Psoas muscle (tissue), 8 donors: ENCODE measurements around the gene DHH. TPM values are rescaled to one million over a fixed set of nuclear protein-coding genes. Genes with fewer than 3 reads are reported as not detected.

ENCODE experiments used
- ATAC-seq, 4 donors: fragments of 200-7000 bp; cut with Tn5 transposase; one replicate each; pipeline ENCODE4 v1.9.1; 2020; ENCODE audit warnings: moderate library complexity in 3 of 4, mild to moderate bottlenecking in 2 of 4
- DNase-seq, 2 donors: peaks; one replicate each; pipeline ENCODE4 v3.0.0-alpha.2; 2020
- H3K27ac ChIP-seq: fragments of 200-600 bp; one replicate; pipeline ENCODE4 v1.8.0; 2022
- H3K27me3 ChIP-seq, 3 donors: fragments of 200-600 bp in 1 of 3; one replicate each; pipeline versions ENCODE4 v1.6.1 to v1.8.0; 2013 to 2022; ENCODE audit warnings: low read length in 2 of 3, mild to moderate bottlenecking in 2 of 3, moderate library complexity in 1 of 3; ENCODE audit not compliant: insufficient read depth in 3 of 3
- H3K36me3 ChIP-seq, 2 donors: fragments of 200-600 bp in 1 of 2; one replicate each; pipeline versions ENCODE4 v1.6.1 to v1.8.0; 2013 to 2022; ENCODE audit warnings: low read depth in 1 of 2, mild to moderate bottlenecking in 1 of 2, moderate library complexity in 1 of 2; ENCODE audit not compliant: insufficient read depth in 1 of 2
- H3K4me1 ChIP-seq: fragments of 200-600 bp; one replicate; pipeline ENCODE4 v1.8.0; 2022
- H3K4me3 ChIP-seq: fragments of 200-600 bp; one replicate; pipeline ENCODE4 v1.8.0; 2022; ENCODE audit warnings: mild to moderate bottlenecking
- H3K9me3 ChIP-seq: fragments of 200-600 bp; one replicate; pipeline ENCODE4 v1.8.0; 2022
- WGBS, 3 donors: extraction: QIAGEN DNeasy Blood & Tissue Kit; methylation state at CpG; one replicate each; pipeline versions ENCODE4 v1.1.6 to v1.1.7; 2013; 5-methylcytosine and 5-hydroxymethylcytosine counted together
- intact Hi-C, 2 donors: fragments of 100-400 bp; cut with DNase I; formaldehyde crosslinking; loops; one replicate each; pipeline versions ENCODE4 v1.11.0 to v1.14.2; 2022
- polyA plus RNA-seq, 3 donors: library from polyadenylated mRNA; stranded (reverse); fragments of 200-250 nt; gene quantifications; one replicate each; pipeline ENCODE4 v1.2.3, GENCODE V29; 2013
- total RNA-seq, 4 donors: library from RNA; stranded (reverse); fragmentation: NEBNext Ultra II Directional in 2 of 4; extraction: Animal tissue kit (Norgen Biotek cat#: 25700) in 2 of 4; gene quantifications; one replicate each; pipeline versions ENCODE4 v1.2.1 to v1.2.4, GENCODE V29; 2021 to 2023
- TF ChIP-seq, protein P1 (sequence below): fragments of 200-600 bp; IDR thresholded peaks from one replicate; pipeline ENCODE4 v1.8.0; 2022; ENCODE audit warnings: antibody characterized with exemption
- donor health status: healthy with polysubstance abuse.
- donor health status: DM: no; HTN: no; CAD: no; lungs with moderate emphysema.
- donor health status: Bipolar disorder and iron deficiency.
- donor health status: healthy.
- donor health status: DM: yes; HTN: yes; CAD: no.
- donor health status: DM: no; HTN: no; CAD: no.
- donor health status: DM: no; HTN: no; CAD: no.
- donor health status: DM: yes; HTN: yes; CAD: no.

DHH gene
- total and polyA plus RNA-seq, 7 donors, result 0.07 to 0.43 (median 0.17) TPM

DNA sequence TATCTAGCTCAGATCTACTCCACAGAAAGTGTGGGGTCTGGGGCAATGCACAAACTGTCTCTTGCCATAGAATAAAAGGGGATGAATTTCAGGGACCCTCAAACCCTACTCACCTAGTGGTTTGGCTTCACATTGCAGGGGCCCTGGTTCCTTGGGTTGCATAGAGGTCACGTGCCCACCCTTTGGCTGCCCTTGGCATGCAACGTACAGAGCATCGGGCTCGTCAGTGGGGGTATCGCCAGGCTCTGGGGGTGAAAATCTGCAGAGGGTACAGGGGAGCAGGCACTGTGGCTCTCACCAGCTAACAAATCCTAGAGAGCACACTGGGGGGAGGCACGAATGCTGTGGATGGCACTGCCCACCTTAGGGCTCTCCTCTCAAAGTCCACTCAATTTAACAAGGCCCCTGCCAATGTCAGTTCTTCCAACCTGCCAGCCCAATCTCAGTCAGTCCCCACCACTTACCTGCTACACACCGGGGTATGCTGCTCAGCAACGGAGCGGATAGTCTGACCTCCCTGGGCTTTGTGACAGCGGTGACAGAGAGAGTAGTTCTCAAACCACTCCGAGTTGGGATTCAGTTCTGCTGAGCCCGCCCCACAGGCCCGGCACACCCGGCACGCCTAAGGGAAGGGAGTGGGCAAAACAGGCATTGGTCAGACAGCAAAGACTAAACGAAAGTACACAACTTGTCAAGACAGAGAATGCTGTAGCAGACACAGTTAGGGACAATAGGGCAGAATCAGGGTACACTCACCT is 42.0 kb downstream of the DHH start:
- Histone ChIP-seq H3K9me3 (no peaks in the 10 kb centered on the region), H3K27me3 (no peaks in the 10 kb centered on the region), H3K27ac (no peak overlapping the region), H3K4me3 (no peak overlapping the region), H3K4me1 (peaks cover 28% of the 10 kb centered on the region), H3K36me3 (peaks cover 6 to 74% of the 10 kb centered on the region in 2 donors)
- 70 to 78% (median 74%) methylated on average over 16 of the region's 16 CpGs for WGBS, 3 donors
- DNase-seq, result no peak
- TF ChIP-seq, protein P1, sequence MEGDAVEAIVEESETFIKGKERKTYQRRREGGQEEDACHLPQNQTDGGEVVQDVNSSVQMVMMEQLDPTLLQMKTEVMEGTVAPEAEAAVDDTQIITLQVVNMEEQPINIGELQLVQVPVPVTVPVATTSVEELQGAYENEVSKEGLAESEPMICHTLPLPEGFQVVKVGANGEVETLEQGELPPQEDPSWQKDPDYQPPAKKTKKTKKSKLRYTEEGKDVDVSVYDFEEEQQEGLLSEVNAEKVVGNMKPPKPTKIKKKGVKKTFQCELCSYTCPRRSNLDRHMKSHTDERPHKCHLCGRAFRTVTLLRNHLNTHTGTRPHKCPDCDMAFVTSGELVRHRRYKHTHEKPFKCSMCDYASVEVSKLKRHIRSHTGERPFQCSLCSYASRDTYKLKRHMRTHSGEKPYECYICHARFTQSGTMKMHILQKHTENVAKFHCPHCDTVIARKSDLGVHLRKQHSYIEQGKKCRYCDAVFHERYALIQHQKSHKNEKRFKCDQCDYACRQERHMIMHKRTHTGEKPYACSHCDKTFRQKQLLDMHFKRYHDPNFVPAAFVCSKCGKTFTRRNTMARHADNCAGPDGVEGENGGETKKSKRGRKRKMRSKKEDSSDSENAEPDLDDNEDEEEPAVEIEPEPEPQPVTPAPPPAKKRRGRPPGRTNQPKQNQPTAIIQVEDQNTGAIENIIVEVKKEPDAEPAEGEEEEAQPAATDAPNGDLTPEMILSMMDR, result no peak
- intact Hi-C loops, result no loop called here
- no peak for ATAC-seq

DNA sequence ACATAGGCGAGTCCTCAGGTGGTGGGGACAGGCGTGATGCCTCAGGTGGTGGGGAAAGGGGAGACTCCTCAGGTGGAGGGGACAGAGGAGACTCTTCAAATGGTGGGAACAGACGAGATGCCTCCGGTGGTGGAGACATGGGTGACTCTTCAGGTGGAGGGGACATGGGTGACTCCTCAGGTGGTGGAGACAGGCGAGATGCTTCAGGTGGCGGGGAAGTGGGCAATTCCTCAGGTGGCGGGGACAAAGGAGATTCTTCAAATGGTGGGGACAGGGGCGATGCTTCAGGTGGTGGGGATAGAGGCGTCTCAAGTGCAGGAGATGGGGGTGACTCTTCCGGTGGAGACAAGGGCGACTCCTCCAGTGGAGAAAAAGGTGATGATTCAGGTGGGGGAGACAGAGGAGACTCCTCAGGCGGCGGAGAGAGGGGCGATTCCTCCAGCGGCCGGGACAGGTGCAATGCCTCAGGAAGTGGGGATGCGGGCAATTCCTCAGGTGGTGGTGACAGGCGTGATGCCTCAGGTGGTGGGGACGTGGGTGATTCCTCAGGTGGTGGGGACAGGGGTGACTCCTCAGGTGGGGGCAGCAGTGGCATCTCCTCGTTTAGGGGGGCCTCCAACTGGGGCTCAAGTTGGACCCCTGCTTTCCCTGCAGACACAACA is 42.7 kb downstream of the DHH start:
- H3K4me1 ChIP-seq, result peaks cover 21% of the 10 kb centered on the region
- H3K27me3 ChIP-seq, result no peaks in the 10 kb centered on the region
- TF ChIP-seq, protein P1, result no peak
- H3K27ac ChIP-seq, result no peak overlapping the region
- no peak for DNase-seq
- H3K4me3 ChIP-seq, result no peak overlapping the region
- no peaks in the 10 kb centered on the region for H3K9me3 ChIP-seq
- WGBS, 3 donors, result 88 to 93% (median 89%) methylated on average over 20 of the region's 20 CpGs
- peaks cover 6 to 82% of the 10 kb centered on the region in 2 donors for H3K36me3 ChIP-seq
- no peak for ATAC-seq
- intact Hi-C loops, result no loop called here

DNA sequence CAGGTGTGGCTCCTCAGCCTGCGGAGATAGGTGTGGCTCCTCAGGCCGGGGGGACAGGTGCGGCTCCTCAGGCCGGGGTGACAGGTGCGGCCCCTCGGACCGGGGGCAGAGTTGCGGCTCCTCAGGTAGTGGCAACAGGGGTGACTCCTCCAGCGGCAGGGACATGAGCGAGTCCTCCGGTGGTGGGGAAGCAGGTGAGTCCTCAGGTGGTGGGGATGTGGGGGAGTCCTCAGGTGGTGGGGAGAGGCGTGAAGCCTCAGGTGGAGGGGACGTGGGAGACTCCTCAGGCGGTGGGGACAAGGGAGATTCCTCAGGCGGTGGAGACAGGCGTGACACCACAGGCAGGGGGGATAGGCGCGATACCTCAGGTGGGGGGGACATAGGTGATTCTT is 43.2 kb downstream of the DHH start:
- WGBS, 3 donors, result 88 to 93% (median 92%) methylated on average over 18 of the region's 18 CpGs
- H3K27ac ChIP-seq, result no peak overlapping the region
- ATAC-seq (no peak), DNase-seq (no peak)
- peaks cover 7 to 87% of the 10 kb centered on the region in 2 donors for H3K36me3 ChIP-seq
- peaks cover 16% of the 10 kb centered on the region for H3K4me1 ChIP-seq
- intact Hi-C loops, result no loop called here
- no peaks in the 10 kb centered on the region for H3K9me3 ChIP-seq
- H3K27me3 ChIP-seq, result no peaks in the 10 kb centered on the region
- TF ChIP-seq, protein P1, result no peak
- no peak overlapping the region for H3K4me3 ChIP-seq

DNA sequence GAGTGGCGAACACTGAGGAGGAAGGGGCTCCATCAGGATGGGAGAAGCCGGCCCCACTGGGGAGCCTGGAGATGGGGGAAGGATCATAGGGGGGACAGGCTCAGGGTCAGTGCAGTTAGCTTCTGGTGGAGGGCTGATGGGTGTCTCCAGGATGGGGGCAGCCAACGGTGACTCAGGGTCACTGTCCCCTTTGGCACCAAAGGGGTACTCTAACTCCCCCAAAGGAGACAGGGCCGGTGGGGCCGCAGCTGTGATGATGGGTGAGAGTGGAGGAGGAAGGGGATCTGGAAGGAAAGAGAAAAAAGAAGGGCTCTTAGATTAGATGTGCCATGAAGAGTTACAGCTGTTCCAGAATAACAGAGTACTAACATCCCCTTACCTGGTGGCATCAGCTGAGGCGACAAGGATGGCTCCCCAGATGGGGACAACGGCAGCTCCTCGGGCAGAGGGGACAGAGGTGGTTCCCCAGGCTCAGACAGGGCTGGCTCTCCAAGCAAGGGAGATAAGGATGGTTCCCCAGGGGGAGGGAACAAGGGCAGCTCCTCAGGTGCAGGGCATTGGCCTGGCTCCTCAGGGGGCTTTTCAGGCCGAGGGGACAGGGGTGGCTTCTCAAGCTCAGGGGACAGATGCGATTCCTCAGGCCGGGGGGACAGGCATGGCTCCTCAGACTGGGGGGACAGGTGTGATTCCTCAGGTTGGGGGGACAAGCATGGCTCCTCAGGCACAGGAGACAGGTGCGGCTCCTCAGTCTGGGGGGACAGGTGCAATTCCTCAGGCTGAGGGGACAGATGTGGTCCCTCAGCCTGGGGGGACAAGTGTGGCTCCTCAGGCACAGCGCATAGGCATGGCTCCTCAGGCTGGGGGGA is 43.9 kb downstream of the DHH start:
- DNase-seq (no peak), ATAC-seq (no peak)
- Histone ChIP-seq H3K27me3 (no peaks in the 10 kb centered on the region), H3K36me3 (peaks cover 10 to 93% of the 10 kb centered on the region in 2 donors), H3K4me3 (no peak overlapping the region), H3K9me3 (no peaks in the 10 kb centered on the region), H3K4me1 (peaks cover 10% of the 10 kb centered on the region), H3K27ac (no peak overlapping the region)
- intact Hi-C loops, result no loop called here
- 88 to 94% (median 90%) methylated on average over 12 to 13 of the region's 13 CpGs for WGBS, 3 donors
- TF ChIP-seq, protein P1, result no peak
